B cell (primary cell): ENCODE data around the gene ZNF282. TPM values are rescaled to one million over a fixed set of nuclear protein-coding genes. Genes with fewer than 3 reads are reported as not detected.

Experiments used
- ATAC-seq: fragments of 200-7000 bp; cut with Tn5 transposase; one replicate; pipeline ENCODE4 v1.10.0; 2021; ENCODE audit warnings: low read depth, mild to moderate bottlenecking, moderate number of reproducible peaks, moderate library complexity
- CTCF ChIA-PET: fragments of 350-600 bp; sonication (Branson Sonifier 250); formaldehyde crosslinking; loops from one replicate; lab custom pipeline; 2021; ENCODE audit warnings: antibody characterized with exemption, inconsistent platforms; lab: Charles Lee
- POLR2A ChIA-PET: fragments of 350-600 bp; sonication (Branson Sonifier 250); formaldehyde crosslinking; loops from one replicate; lab custom pipeline; 2021; ENCODE audit warnings: antibody characterized with exemption; lab: Charles Lee
- DNase-seq: peaks from one replicate; pipeline ENCODE4 v3.0.0; 2013
- H2AFZ ChIP-seq: 2 replicates; pipeline ENCODE4 v1.6.1; 2012; ENCODE audit warnings: mild to moderate bottlenecking, low read depth, low read length; ENCODE audit not compliant: insufficient read depth, poor library complexity, severe bottlenecking
- H3K27ac ChIP-seq, 2 donors: 1 replicate in 1 of 2; 2 replicates in 1 of 2; pipeline ENCODE4 v1.5.1; 2012 to 2013; ENCODE audit warnings: low read length in 2 of 2, mild to moderate bottlenecking in 2 of 2, moderate library complexity in 1 of 2
- H3K27me3 ChIP-seq, 4 experiments: fragments of 200-600 bp in 1 of 4; sonication (generic) in 1 of 4; replicated peaks in 1 of 4; 1 replicate in 2 of 4; 2 replicates in 2 of 4; pipeline versions ENCODE4 v1.6.1 to v1.7.0; 2013 to 2016; ENCODE audit warnings: low read length in 3 of 4, mild to moderate bottlenecking in 2 of 4, mixed read lengths in 1 of 4, moderate library complexity in 1 of 4; ENCODE audit not compliant: insufficient read depth in 4 of 4, control insufficient read depth in 3 of 4; ENCODE audit errors: control extremely low read depth in 1 of 4
- H3K36me3 ChIP-seq, 2 experiments: replicated peaks in 1 of 2; 1 replicate in 1 of 2; 2 replicates in 1 of 2; pipeline versions ENCODE4 v1.6.1 to v1.7.1; 2013; ENCODE audit warnings: low read length in 1 of 2; ENCODE audit not compliant: insufficient read depth in 2 of 2, control insufficient read depth in 1 of 2; ENCODE audit errors: control extremely low read depth in 1 of 2, extremely low read depth in 1 of 2
- H3K4me1 ChIP-seq, 2 donors: fragments of 200-600 bp in 1 of 2; sonication (generic) in 1 of 2; 1 replicate in 1 of 2; 2 replicates in 1 of 2; pipeline versions ENCODE4 v1.5.1 to v1.6.1; 2013 to 2017; ENCODE audit warnings: low read length in 2 of 2; ENCODE audit not compliant: control insufficient read depth in 2 of 2, insufficient read depth in 2 of 2
- H3K4me2 ChIP-seq: replicated peaks from 2 replicates; pipeline ENCODE3; 2012; ENCODE audit warnings: mild to moderate bottlenecking, low read depth, low read length; ENCODE audit not compliant: poor library complexity, severe bottlenecking
- H3K4me3 ChIP-seq, 5 experiments: fragments of 200-600 bp in 1 of 5; sonication (generic) in 1 of 5; 1 replicate in 3 of 5; 2 replicates in 2 of 5; pipeline versions ENCODE4 v1.5.1 to v1.7.0; 2011 to 2016; ENCODE audit warnings: low read length in 4 of 5, mild to moderate bottlenecking in 4 of 5, low read depth in 2 of 5, control low read depth in 1 of 5, moderate library complexity in 1 of 5; ENCODE audit not compliant: insufficient read depth in 1 of 5; ENCODE audit errors: control extremely low read depth in 1 of 5, extremely low read depth in 1 of 5
- H3K79me2 ChIP-seq: fragments of 200-600 bp; sonication (generic); one replicate; pipeline ENCODE4 v1.6.0; 2016; ENCODE audit warnings: low read length; ENCODE audit not compliant: control insufficient read depth, insufficient read depth
- H3K9ac ChIP-seq: fragments of 200-600 bp; sonication (generic); 2 replicates; pipeline ENCODE4 v1.6.1; 2017; ENCODE audit warnings: mild to moderate bottlenecking, low read length, moderate library complexity
- H3K9me3 ChIP-seq, 3 donors: one replicate each; pipeline versions ENCODE4 v1.6.1 to v1.7.1; 2013; ENCODE audit warnings: low read length in 2 of 3; ENCODE audit not compliant: control insufficient read depth in 2 of 3, insufficient read depth in 1 of 3; ENCODE audit errors: control extremely low read depth in 1 of 3
- H4K20me1 ChIP-seq: 2 replicates; pipeline ENCODE4 v1.6.0; 2012; ENCODE audit warnings: mild to moderate bottlenecking, low read length; ENCODE audit not compliant: insufficient read depth, control insufficient read depth, poor library complexity, severe bottlenecking
- H3K27ac Mint-ChIP-seq: one replicate; pipeline ENCODE4 v1.8.0; 2021; ENCODE audit warnings: mixed read lengths
- H3K27me3 Mint-ChIP-seq: one replicate; pipeline ENCODE4 v1.8.0; 2021; ENCODE audit warnings: mixed read lengths
- H3K4me1 Mint-ChIP-seq: one replicate; pipeline ENCODE4 v1.8.0; 2021; ENCODE audit warnings: mixed read lengths
- H3K4me3 Mint-ChIP-seq: one replicate; pipeline ENCODE4 v1.8.0; 2021; ENCODE audit warnings: mixed read lengths
- H3K9me3 Mint-ChIP-seq: one replicate; pipeline ENCODE4 v1.8.0; 2022; ENCODE audit warnings: mixed read lengths; ENCODE audit not compliant: insufficient read depth
- EZH2 ChIP-seq: IDR thresholded peaks from 2 replicates; pipeline ENCODE4 v1.6.1; 2012; ENCODE audit warnings: borderline replicate concordance, low read depth, mild to moderate bottlenecking, moderate library complexity, low read length; ENCODE audit not compliant: insufficient read depth, poor library complexity, severe bottlenecking
- WGBS: methylation state at CpG from one replicate; pipeline ENCODE4 v1.1.5; 2013; ENCODE audit warnings: missing lambda C conversion rate; ENCODE audit not compliant: insufficient coverage; 5-methylcytosine and 5-hydroxymethylcytosine counted together
- intact Hi-C: fragments of 100-400 bp; cut with micrococcal nuclease; formaldehyde crosslinking; loops from one replicate; pipeline ENCODE4 v1.10.0; 2022
- polyA plus RNA-seq: library from polyadenylated mRNA; depleted of rRNA; stranded (reverse); fragments of >200 nt; gene quantifications from 2 replicates; pipeline ENCODE4 v1.2.3, GENCODE V29; 2012
- total RNA-seq, 2 donors: library from RNA; stranded (reverse); fragments of 120-200 nt in 1 of 2; gene quantifications; 1 replicate in 1 of 2; 2 replicates in 1 of 2; pipeline versions ENCODE4 v1.2.3 to v1.2.4, GENCODE V29; 2013 to 2022
- TF ChIP-seq, protein P1 (sequence below): fragments of 200-600 bp; IDR thresholded peaks from one replicate; pipeline ENCODE4 v1.8.0; 2022; ENCODE audit warnings: antibody characterized with exemption, mild to moderate bottlenecking

The ZNF282 gene
- total and polyA plus RNA-seq, 2 donors (not counting 1 experiment from before 2014, with no cell fraction given) = 8.3 to 25.7 TPM

DNA sequence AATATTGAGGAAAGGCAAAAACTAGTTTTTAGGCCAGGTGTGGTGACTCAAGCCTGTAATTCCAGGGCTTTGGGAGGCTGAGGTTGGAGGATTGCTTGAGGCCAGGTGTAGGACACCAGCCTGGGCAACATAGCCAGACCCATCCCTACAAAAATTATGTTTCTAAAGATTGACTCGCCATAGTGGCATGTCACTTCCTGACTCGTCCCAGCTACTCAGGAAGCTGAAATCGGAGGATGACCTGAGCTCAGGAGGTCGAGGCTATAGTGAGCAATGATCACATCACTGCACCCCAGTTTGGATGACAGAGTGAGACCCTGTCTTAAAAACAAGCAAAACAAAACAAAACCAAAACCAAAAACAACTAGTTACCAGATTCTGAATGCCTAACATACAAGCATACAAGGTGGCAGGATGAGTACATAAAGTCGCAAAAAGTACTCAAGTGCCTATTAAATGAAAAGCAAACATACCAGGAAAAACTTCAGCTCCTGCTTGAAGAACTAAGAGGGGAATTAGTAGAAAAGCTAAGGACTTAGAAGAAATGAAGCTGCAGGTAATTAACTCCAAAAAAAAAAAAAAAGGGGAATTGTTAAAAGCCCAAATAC lies 34.0 kb upstream of the ZNF282 start:
- Histone ChIP-seq H3K9me3 (no peaks in the 10 kb centered on the region), H3K79me2 (peaks cover 38% of the 10 kb centered on the region), H3K4me2 (no peak overlapping the region), H3K9ac (no peak overlapping the region), H3K4me3 (no peak overlapping the region), H2AFZ (no peak overlapping the region), H3K36me3 (peaks cover 11 to 28% of the 10 kb centered on the region in 2 experiments), H3K27me3 (no peaks in the 10 kb centered on the region), H3K4me1 (no peaks in the 10 kb centered on the region), H4K20me1 (peaks cover 18% of the 10 kb centered on the region), H3K27ac (no peak overlapping the region)
- DNase-seq (no peak), ATAC-seq (no peak)
- intact Hi-C loops = no loop called here
- peaks cover 5% of the 10 kb centered on the region for H3K4me1 Mint-ChIP-seq
- no peak overlapping the region for H3K27ac Mint-ChIP-seq
- 100% methylated on average over 4 of the region's 5 CpGs for WGBS
- no peaks in the 10 kb centered on the region for H3K27me3 Mint-ChIP-seq
- H3K9me3 Mint-ChIP-seq = no peaks in the 10 kb centered on the region
- ChIA-PET POLR2A (no interaction called here), CTCF (interaction anchor here (0.7 to 1.3 kb wide), 2 partner anchors 34 to 687 kb away, joined by 4 read pairs; partner anchors contain the start of gene ZNF282)
- TF ChIP-seq, protein P1, sequence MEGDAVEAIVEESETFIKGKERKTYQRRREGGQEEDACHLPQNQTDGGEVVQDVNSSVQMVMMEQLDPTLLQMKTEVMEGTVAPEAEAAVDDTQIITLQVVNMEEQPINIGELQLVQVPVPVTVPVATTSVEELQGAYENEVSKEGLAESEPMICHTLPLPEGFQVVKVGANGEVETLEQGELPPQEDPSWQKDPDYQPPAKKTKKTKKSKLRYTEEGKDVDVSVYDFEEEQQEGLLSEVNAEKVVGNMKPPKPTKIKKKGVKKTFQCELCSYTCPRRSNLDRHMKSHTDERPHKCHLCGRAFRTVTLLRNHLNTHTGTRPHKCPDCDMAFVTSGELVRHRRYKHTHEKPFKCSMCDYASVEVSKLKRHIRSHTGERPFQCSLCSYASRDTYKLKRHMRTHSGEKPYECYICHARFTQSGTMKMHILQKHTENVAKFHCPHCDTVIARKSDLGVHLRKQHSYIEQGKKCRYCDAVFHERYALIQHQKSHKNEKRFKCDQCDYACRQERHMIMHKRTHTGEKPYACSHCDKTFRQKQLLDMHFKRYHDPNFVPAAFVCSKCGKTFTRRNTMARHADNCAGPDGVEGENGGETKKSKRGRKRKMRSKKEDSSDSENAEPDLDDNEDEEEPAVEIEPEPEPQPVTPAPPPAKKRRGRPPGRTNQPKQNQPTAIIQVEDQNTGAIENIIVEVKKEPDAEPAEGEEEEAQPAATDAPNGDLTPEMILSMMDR = no peak
- TF ChIP-seq EZH2 = no peak
- no peak overlapping the region for H3K4me3 Mint-ChIP-seq

DNA sequence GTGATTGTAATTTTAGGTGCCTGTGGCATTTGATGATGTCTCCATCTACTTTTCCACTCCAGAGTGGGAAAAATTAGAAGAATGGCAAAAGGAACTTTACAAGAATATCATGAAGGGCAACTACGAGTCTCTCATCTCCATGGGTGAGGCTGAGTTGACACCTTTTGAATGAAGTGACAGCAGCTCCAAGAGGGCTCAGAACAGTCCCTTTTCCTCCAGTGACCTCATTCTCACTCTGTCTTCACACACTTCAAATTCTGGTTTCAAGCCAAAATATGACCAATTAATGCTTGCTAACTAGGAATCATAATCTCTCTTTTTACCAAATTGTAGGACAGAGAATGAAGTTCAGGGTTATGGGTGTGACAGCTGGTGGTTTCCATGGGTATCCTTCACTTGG lies 29.2 kb upstream of the ZNF282 start:
- no peaks in the 10 kb centered on the region for H3K9me3 ChIP-seq
- H3K27me3 ChIP-seq = no peaks in the 10 kb centered on the region
- no CpG with 5 or more reads among the region's 1 CpG for WGBS
- ATAC-seq = no peak
- intact Hi-C loops = no loop called here
- no peak overlapping the region for H3K27ac ChIP-seq
- H3K4me2 ChIP-seq = no peak overlapping the region
- no peaks in the 10 kb centered on the region for H3K27me3 Mint-ChIP-seq
- peaks cover under 1% of the 10 kb centered on the region for H4K20me1 ChIP-seq
- H3K4me3 ChIP-seq = no peak overlapping the region
- CTCF ChIA-PET = interaction anchor here (1.7 kb wide), 1 partner anchor 19 kb away, joined by 5 read pairs; the partner anchor contains the start of gene ZNF398
- DNase-seq = no peak
- peaks cover 21 to 37% of the 10 kb centered on the region in 2 experiments for H3K36me3 ChIP-seq
- no peak overlapping the region for H3K9ac ChIP-seq
- no peak for TF ChIP-seq EZH2
- TF ChIP-seq, protein P1 = no peak
- H3K9me3 Mint-ChIP-seq = no peaks in the 10 kb centered on the region
- no peak overlapping the region for H3K4me3 Mint-ChIP-seq
- no peak overlapping the region for H3K27ac Mint-ChIP-seq
- no peaks in the 10 kb centered on the region for H3K4me1 ChIP-seq
- POLR2A ChIA-PET = no interaction called here
- peaks cover 9% of the 10 kb centered on the region for H3K79me2 ChIP-seq
- no peak overlapping the region for H2AFZ ChIP-seq
- H3K4me1 Mint-ChIP-seq = no peaks in the 10 kb centered on the region
